ENCODE measurements around the gene ZEB2. TPM values are rescaled to one million over a fixed set of nuclear protein-coding genes. Genes with fewer than 3 reads are reported as not detected.
A peak's percentile ranks its signal among the peaks of the same experiment; 100 is the strongest.

The ZEB2 gene
- total RNA-seq, 1 donor from 2014 or later: 106 TPM

GRCh38 chr2:144404586-144405314 lies 115.2 kb downstream of the ZEB2 start:
- Histone ChIP-seq H3K4me3 (no peak overlapping the region), H3K27me3 (no peaks in the 10 kb centered on the region), H3K4me2 (no peak overlapping the region), H3K9me3 (ENCODE audit: low read depth) (no peaks in the 10 kb centered on the region), H2AFZ (replicated peaks) (no peak overlapping the region), H3K4me1 (no peaks in the 10 kb centered on the region), H3K9ac (no peak overlapping the region), H4K20me1 (ENCODE audit: low read depth) (no peaks in the 10 kb centered on the region), H3F3A (ENCODE audit: low read depth) (no peaks in the 10 kb centered on the region), H3K36me3 (peaks cover 24% of the 10 kb centered on the region), H3K79me2 (ENCODE audit: low read depth) (peaks cover 6% of the 10 kb centered on the region), H3K27ac (peak overlapping the region; percentile 22)
- no peaks in the 10 kb centered on the region for H3K27me3 Mint-ChIP-seq (ENCODE audit: insufficient read depth, low read depth)
- H3K4me3 Mint-ChIP-seq: no peak overlapping the region
- peaks cover 15% of the 10 kb centered on the region for H3K4me1 Mint-ChIP-seq
- TF ChIP-seq EZH2 (IDR thresholded peaks at IDR 0.05) (no peak), EZH2phosphoT487 (IDR thresholded peaks at IDR 0.05) (no peak), CTCF (IDR thresholded peaks at IDR 0.05) (no peak)
- peaks cover 59% of the 10 kb centered on the region for H3K36me3 Mint-ChIP-seq
- H3K9me3 Mint-ChIP-seq: no peaks in the 10 kb centered on the region
- H3K27ac Mint-ChIP-seq: no peak overlapping the region
- no peak for DNase-seq (ENCODE audit: low spot score)

- no peak for DNase-seq (ENCODE audit: low spot score)
- Histone ChIP-seq H4K20me1 (ENCODE audit: low read depth) (no peaks in the 10 kb centered on the region), H2AFZ (replicated peaks) (no peak overlapping the region), H3K36me3 (peaks cover 27% of the 10 kb centered on the region), H3K79me2 (ENCODE audit: low read depth) (peaks cover 6% of the 10 kb centered on the region), H3K27me3 (no peaks in the 10 kb centered on the region), H3K4me1 (no peaks in the 10 kb centered on the region), H3K27ac (no peak overlapping the region), H3K4me3 (no peak overlapping the region), H3K4me2 (no peak overlapping the region), H3K9me3 (ENCODE audit: low read depth) (no peaks in the 10 kb centered on the region), H3F3A (ENCODE audit: low read depth) (no peaks in the 10 kb centered on the region), H3K9ac (no peak overlapping the region)
- TF ChIP-seq EZH2 (IDR thresholded peaks at IDR 0.05): no peak
- no peak for TF ChIP-seq CTCF (IDR thresholded peaks at IDR 0.05)
- TF ChIP-seq EZH2phosphoT487 (IDR thresholded peaks at IDR 0.05): no peak
- no peak overlapping the region for H3K27ac Mint-ChIP-seq
- H3K4me1 Mint-ChIP-seq: peaks cover 15% of the 10 kb centered on the region
- H3K4me3 Mint-ChIP-seq: no peak overlapping the region
- peaks cover 60% of the 10 kb centered on the region for H3K36me3 Mint-ChIP-seq
- H3K9me3 Mint-ChIP-seq: no peaks in the 10 kb centered on the region
- H3K27me3 Mint-ChIP-seq (ENCODE audit: insufficient read depth, low read depth): no peaks in the 10 kb centered on the region
Measured at GRCh38 chr2:144403933-144404332, 116.0 kb downstream of the ZEB2 start.

- no peak for DNase-seq (ENCODE audit: low spot score)
- no peaks in the 10 kb centered on the region for H3K27me3 ChIP-seq
- H3K4me1 ChIP-seq: no peaks in the 10 kb centered on the region
- H3K36me3 Mint-ChIP-seq: peaks cover 56% of the 10 kb centered on the region
- peaks cover 6% of the 10 kb centered on the region for H3K79me2 ChIP-seq (ENCODE audit: low read depth)
- H3K27ac Mint-ChIP-seq: no peak overlapping the region
- no peaks in the 10 kb centered on the region for H3K9me3 Mint-ChIP-seq
- H3K4me3 Mint-ChIP-seq: no peak overlapping the region
- H3K27me3 Mint-ChIP-seq (ENCODE audit: insufficient read depth, low read depth): no peaks in the 10 kb centered on the region
- no peak overlapping the region for H2AFZ ChIP-seq (replicated peaks)
- H3K4me2 ChIP-seq: no peak overlapping the region
- H3K9ac ChIP-seq: no peak overlapping the region
- peaks cover 27% of the 10 kb centered on the region for H3K36me3 ChIP-seq
- H3K27ac ChIP-seq: no peak overlapping the region
- no peaks in the 10 kb centered on the region for H3K9me3 ChIP-seq (ENCODE audit: low read depth)
- peaks cover 15% of the 10 kb centered on the region for H3K4me1 Mint-ChIP-seq
- H3K4me3 ChIP-seq: no peak overlapping the region
- no peak for TF ChIP-seq EZH2phosphoT487 (IDR thresholded peaks at IDR 0.05)
- H4K20me1 ChIP-seq (ENCODE audit: low read depth): no peaks in the 10 kb centered on the region
- H3F3A ChIP-seq (ENCODE audit: low read depth): no peaks in the 10 kb centered on the region
Measured at GRCh38 chr2:144402251-144402650, 117.7 kb downstream of the ZEB2 start.

- Histone ChIP-seq H3K4me3 (no peak overlapping the region), H4K20me1 (ENCODE audit: low read depth) (no peaks in the 10 kb centered on the region), H3K36me3 (peaks cover 37% of the 10 kb centered on the region), H3K79me2 (ENCODE audit: low read depth) (peaks cover 6% of the 10 kb centered on the region), H3F3A (ENCODE audit: low read depth) (peaks cover 2% of the 10 kb centered on the region), H3K4me1 (no peaks in the 10 kb centered on the region), H3K9ac (no peak overlapping the region), H2AFZ (replicated peaks) (no peak overlapping the region), H3K27ac (no peak overlapping the region), H3K9me3 (ENCODE audit: low read depth) (no peaks in the 10 kb centered on the region), H3K4me2 (no peak overlapping the region), H3K27me3 (no peaks in the 10 kb centered on the region)
- Mint-ChIP-seq H3K36me3 (peaks cover 61% of the 10 kb centered on the region), H3K27ac (no peak overlapping the region), H3K27me3 (ENCODE audit: insufficient read depth, low read depth) (no peaks in the 10 kb centered on the region), H3K4me3 (no peak overlapping the region), H3K4me1 (peaks cover 15% of the 10 kb centered on the region), H3K9me3 (no peaks in the 10 kb centered on the region)
- DNase-seq (ENCODE audit: low spot score): no peak
- TF ChIP-seq EZH2 (IDR thresholded peaks at IDR 0.05): no peak
- no peak for TF ChIP-seq CTCF (IDR thresholded peaks at IDR 0.05)
- TF ChIP-seq EZH2phosphoT487 (IDR thresholded peaks at IDR 0.05): no peak
Measured at GRCh38 chr2:144401036-144401435, 118.9 kb downstream of the ZEB2 start.
